ENCODE data around the gene UBAP2L. TPM values are rescaled to one million over a fixed set of nuclear protein-coding genes. Genes with fewer than 3 reads are reported as not detected.
"Not testable (repeated sequence)": the region's sequence is repeated elsewhere in the genome, so short reads cannot be mapped to it uniquely, and the experiment has no call there.

Gene UBAP2L
- total RNA-seq, 4 donors from 2014 or later: 69.8 to 124 (median 83.0) TPM

- no peak for DNase-seq (ENCODE audit: low spot score in 2 of 2)
- 81% methylated on average over 1 of the region's 1 CpG for WGBS
- H3K9me3 ChIP-seq: no peaks in the 10 kb centered on the region
- H3K4me3 ChIP-seq: no peak overlapping the region
- peaks cover 59% of the 10 kb centered on the region for H3K4me1 ChIP-seq
- peaks cover 24% of the 10 kb centered on the region for H3K36me3 ChIP-seq
- no peak for TF ChIP-seq EP300 (IDR thresholded peaks at IDR 0.05)
- TF ChIP-seq CTCF (IDR thresholded peaks at IDR 0.05): no peak
- no peak for TF ChIP-seq POLR2AphosphoS5 (IDR thresholded peaks at IDR 0.05)
- TF ChIP-seq POLR2A (IDR thresholded peaks at IDR 0.05): no peak
- H3K27ac ChIP-seq: no peak overlapping the region
- no peaks in the 10 kb centered on the region for H3K27me3 ChIP-seq
These were observed 2.2 kb downstream of the UBAP2L start for GRCh38 chr1:154222918-154223317.

- Histone ChIP-seq H3K4me1 (peaks cover 52% of the 10 kb centered on the region), H3K9me3 (no peaks in the 10 kb centered on the region), H3K4me3 (no peak overlapping the region), H3K27me3 (no peaks in the 10 kb centered on the region), H3K27ac (no peak overlapping the region), H3K36me3 (peaks cover 30% of the 10 kb centered on the region)
- no peak for TF ChIP-seq CTCF (IDR thresholded peaks at IDR 0.05)
- no peak for TF ChIP-seq EP300 (IDR thresholded peaks at IDR 0.05)
- no peak for TF ChIP-seq POLR2A (IDR thresholded peaks at IDR 0.05)
- TF ChIP-seq POLR2AphosphoS5 (IDR thresholded peaks at IDR 0.05): no peak
- DNase-seq (ENCODE audit: low spot score in 2 of 2): no peak
- WGBS: 39% methylated on average over 2 of the region's 2 CpGs
These were observed 2.9 kb downstream of the UBAP2L start for GRCh38 chr1:154223621-154224020.

- H3K36me3 ChIP-seq: peaks cover 48% of the 10 kb centered on the region
- no peak overlapping the region for H3K27ac ChIP-seq
- H3K4me1 ChIP-seq: peaks cover 40% of the 10 kb centered on the region
- DNase-seq (ENCODE audit: low spot score in 2 of 2): no peak
- H3K4me3 ChIP-seq: no peak overlapping the region
- no peak for TF ChIP-seq POLR2AphosphoS5 (IDR thresholded peaks at IDR 0.05)
- TF ChIP-seq CTCF (IDR thresholded peaks at IDR 0.05): no peak
- TF ChIP-seq POLR2A (IDR thresholded peaks at IDR 0.05): no peak
- no peak for TF ChIP-seq EP300 (IDR thresholded peaks at IDR 0.05)
- H3K27me3 ChIP-seq: no peaks in the 10 kb centered on the region
- WGBS: 94% methylated on average over 2 of the region's 2 CpGs
- H3K9me3 ChIP-seq: no peaks in the 10 kb centered on the region
These were observed 4.6 kb downstream of the UBAP2L start for GRCh38 chr1:154225370-154225769.

GRCh38 chr1:154231112-154231511 is 10.4 kb downstream of the UBAP2L start:
- not testable (repeated sequence) for H3K27me3 ChIP-seq; H3K27ac ChIP-seq; H3K9me3 ChIP-seq; DNase-seq (ENCODE audit: low spot score in 2 of 2); H3K4me1 ChIP-seq; H3K4me3 ChIP-seq
- WGBS: 97% methylated on average over 3 of the region's 3 CpGs
- H3K36me3 ChIP-seq: peaks cover 94% of the 10 kb centered on the region

- DNase-seq (ENCODE audit: low spot score in 2 of 2); H3K9me3 ChIP-seq; H3K27ac ChIP-seq; H3K4me3 ChIP-seq; H3K4me1 ChIP-seq; H3K27me3 ChIP-seq: not testable (repeated sequence)
- H3K36me3 ChIP-seq: peaks cover 97% of the 10 kb centered on the region
- WGBS: 95% methylated on average over 12 of the region's 12 CpGs
These were observed 12.4 kb downstream of the UBAP2L start for GRCh38 chr1:154233127-154233526.

- peaks cover 98% of the 10 kb centered on the region for H3K36me3 ChIP-seq
- no peaks in the 10 kb centered on the region for H3K9me3 ChIP-seq
- WGBS: 91% methylated on average over 4 of the region's 4 CpGs
- no peak for TF ChIP-seq POLR2AphosphoS5 (IDR thresholded peaks at IDR 0.05)
- H3K27me3 ChIP-seq: no peaks in the 10 kb centered on the region
- no peak for DNase-seq (ENCODE audit: low spot score in 2 of 2)
- no peak overlapping the region for H3K4me3 ChIP-seq
- no peaks in the 10 kb centered on the region for H3K4me1 ChIP-seq
- no peak overlapping the region for H3K27ac ChIP-seq
These were observed 16.1 kb downstream of the UBAP2L start for GRCh38 chr1:154236855-154237254.

GRCh38 chr1:154237435-154237834 is 16.7 kb downstream of the UBAP2L start:
- Histone ChIP-seq H3K27me3 (no peaks in the 10 kb centered on the region), H3K9me3 (no peaks in the 10 kb centered on the region), H3K4me3 (no peak overlapping the region), H3K36me3 (peaks cover 96% of the 10 kb centered on the region), H3K4me1 (no peaks in the 10 kb centered on the region), H3K27ac (no peak overlapping the region)
- no peak for TF ChIP-seq EP300 (IDR thresholded peaks at IDR 0.05)
- TF ChIP-seq POLR2AphosphoS5 (IDR thresholded peaks at IDR 0.05): no peak
- TF ChIP-seq POLR2A (IDR thresholded peaks at IDR 0.05): no peak
- no peak for TF ChIP-seq CTCF (IDR thresholded peaks at IDR 0.05)
- DNase-seq (ENCODE audit: low spot score in 2 of 2): no peak
- 96% methylated on average over 2 of the region's 2 CpGs for WGBS
